GM18873 (cell line): ENCODE data around the gene TMCC1.
"Not testable (repeated sequence)": the region's sequence is repeated elsewhere in the genome, so short reads cannot be mapped to it uniquely, and the experiment has no call there.

ENCODE experiments used
- ATAC-seq: cut with Tn5 transposase; IDR thresholded peaks from one replicate; pipeline ENCODE4 v1.9.1; 2021; ENCODE audit warnings: mild to moderate bottlenecking, moderate library complexity, moderate number of reproducible peaks; ENCODE audit not compliant: unreplicated experiment, low FRiP score

Gene TMCC1

DNA sequence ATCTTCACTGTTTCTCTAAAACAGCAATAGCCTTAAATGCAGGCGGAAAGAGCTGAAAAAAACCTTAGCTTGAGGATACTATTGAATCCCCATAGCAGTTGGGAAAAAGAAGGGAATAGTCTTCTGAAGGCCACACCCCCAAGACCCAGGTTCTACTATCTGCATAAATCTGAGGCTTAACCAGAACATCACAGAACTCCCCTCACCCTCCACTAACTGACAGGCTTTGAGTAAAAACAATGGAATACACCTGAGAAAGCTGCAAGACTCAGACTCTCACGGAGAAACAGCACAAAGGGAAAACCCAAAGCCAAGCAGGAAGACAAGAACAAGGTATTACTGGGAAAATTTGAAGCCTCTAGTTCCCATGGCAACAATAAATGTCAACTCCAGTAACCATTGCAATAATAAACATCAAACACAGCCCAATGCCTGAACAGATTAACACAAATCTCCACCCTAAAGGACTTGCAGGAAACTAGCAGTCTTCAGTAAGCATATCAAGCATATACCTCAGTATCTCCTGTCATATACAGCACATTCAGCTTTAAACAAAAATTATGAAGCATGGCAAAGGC lies 56.4 kb downstream of the TMCC1 start:
- no peak for ATAC-seq

DNA sequence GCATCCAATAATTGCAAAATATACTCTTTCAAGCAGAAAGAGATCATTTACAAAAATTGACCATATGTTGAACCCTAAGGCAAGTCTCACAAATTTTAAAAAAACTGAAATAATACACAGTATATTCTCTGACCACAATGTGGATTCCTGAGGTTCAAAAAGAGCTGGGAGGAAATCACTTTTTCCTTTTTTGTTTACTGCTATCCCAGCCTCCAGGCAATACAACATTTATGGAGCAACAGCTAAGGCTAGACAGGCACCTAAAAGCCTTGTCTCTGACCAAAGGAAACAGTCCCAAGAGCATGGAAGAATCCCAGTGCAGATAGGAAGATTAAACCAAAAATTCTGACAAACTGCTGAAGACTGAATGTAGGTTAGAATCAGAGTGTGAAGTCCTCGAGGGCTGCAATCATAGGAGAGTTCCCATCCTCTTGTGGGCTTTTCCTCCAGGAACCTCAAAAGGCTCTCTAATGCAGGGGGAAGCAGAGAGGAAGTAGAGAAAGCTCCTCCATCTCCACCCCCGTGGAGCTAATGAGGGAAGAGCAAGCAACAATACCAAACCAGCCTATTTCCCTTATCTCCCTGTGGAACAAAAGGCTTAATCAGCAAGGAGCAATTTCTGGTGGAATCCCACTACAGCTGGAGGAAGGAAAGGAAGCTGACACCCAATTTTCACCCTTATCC lies 57.0 kb downstream of the TMCC1 start:
- no peak for ATAC-seq

- no peak for ATAC-seq
Measured at GRCh38 chr3:129835198-129835597, 58.3 kb downstream of the TMCC1 start.

DNA sequence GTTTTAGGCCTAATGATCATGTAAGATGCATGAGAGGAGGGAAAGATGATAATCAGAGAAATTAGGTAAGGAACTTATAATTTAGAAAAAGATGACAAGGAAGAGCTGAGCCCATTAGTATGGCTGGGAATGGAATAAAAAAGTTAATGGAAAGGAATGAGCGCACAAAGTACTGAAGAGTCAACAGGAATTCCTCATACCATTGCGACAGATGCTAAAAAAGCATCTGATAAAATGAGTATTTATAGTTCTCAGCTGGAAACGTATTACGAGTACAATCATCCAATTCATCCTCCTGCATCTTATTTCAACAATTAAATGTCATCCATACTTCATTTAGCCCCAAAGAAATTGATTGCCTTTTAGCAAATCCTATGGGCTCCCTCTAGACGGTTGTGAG lies 58.9 kb downstream of the TMCC1 start:
- ATAC-seq: no peak

- not testable (repeated sequence) for ATAC-seq
Measured at GRCh38 chr3:129831942-129832341, 61.6 kb downstream of the TMCC1 start.

DNA sequence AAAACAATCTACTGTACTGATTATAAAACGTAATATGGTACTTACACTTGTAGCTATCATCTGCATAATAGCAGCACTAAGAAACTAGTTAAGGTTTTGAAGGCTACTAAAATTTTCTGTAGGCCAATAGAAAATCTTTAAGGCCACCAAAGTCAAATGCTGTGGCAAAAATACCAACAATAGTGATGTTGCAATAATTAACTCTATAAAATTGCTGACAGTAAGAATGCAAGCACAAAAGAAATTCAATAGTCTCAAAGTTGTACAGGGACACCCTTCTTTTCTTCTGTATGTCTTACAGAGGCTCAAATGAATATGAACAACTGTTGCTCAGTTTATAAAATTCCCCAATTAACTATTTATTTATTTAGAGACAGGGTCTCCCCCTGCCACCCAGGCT lies 62.0 kb downstream of the TMCC1 start:
- ATAC-seq: no peak

DNA sequence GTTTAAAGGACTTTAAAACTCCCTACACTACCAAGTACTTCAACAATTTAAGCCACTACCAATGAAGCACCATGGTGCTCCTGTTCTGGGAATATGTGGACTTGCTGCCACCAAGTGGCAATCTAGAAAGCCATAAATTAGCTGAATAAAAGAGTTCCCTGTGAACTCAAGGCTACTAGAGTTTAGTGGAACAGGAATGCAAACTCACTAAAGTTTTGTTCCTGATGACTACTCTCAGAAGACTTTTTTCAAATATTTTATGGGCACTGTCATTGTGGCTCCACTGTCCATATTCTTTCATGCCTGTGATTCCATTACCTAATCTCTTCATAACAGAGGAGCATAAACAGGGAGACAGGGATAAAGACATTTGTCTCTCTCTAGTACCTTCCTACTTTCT lies 63.9 kb downstream of the TMCC1 start:
- no peak for ATAC-seq

GRCh38 chr3:129827765-129828164 lies 65.7 kb downstream of the TMCC1 start:
- ATAC-seq: peak; percentile 83

GRCh38 chr3:129824926-129825541 lies 68.5 kb downstream of the TMCC1 start:
- ATAC-seq: no peak

- no peak for ATAC-seq
Measured at GRCh38 chr3:129822679-129823078, 70.8 kb downstream of the TMCC1 start.

- no peak for ATAC-seq
Measured at GRCh38 chr3:129822241-129822640, 71.3 kb downstream of the TMCC1 start.

DNA sequence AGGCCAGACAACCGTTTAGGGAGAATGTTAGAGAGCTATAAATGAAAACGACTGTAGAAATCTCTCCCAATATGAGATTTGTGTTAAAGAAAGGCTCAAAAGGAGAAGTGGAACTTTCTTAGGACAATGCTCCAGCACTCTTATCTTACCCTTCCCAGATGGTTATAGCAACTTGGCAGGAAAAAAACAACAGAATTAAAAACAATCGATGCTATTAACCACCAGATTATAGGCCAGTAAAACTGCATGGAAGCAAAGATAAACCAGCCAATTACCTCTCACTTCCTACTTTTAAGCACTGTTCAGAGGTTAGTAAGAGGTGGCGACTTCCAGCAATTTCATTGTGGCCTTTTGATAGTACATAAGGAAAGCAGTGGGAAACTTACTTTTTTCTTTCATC lies 72.9 kb downstream of the TMCC1 start:
- no peak for ATAC-seq

- ATAC-seq: no peak
Measured at GRCh38 chr3:129812589-129812988, 80.9 kb downstream of the TMCC1 start.

- no peak for ATAC-seq
Measured at GRCh38 chr3:129809297-129809696, 84.2 kb downstream of the TMCC1 start.

DNA sequence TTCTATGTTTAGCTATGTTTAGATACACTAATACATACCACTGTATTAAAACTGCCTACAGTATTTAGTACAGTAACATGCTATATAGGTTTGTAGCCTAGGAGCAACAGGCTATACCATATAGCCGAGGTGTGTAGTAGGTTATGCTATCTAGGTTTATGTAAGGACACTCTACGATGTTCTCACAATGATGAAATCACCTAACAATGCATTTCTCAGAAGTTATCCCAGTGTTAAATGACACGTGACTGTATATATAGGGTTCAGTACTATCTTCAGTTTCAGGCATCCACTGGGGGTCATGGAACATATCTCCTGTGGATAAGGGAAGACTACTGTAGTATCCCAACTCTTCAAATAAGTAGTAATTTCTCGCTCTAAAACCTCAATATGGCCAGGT lies 97.4 kb downstream of the TMCC1 start:
- ATAC-seq: no peak

DNA sequence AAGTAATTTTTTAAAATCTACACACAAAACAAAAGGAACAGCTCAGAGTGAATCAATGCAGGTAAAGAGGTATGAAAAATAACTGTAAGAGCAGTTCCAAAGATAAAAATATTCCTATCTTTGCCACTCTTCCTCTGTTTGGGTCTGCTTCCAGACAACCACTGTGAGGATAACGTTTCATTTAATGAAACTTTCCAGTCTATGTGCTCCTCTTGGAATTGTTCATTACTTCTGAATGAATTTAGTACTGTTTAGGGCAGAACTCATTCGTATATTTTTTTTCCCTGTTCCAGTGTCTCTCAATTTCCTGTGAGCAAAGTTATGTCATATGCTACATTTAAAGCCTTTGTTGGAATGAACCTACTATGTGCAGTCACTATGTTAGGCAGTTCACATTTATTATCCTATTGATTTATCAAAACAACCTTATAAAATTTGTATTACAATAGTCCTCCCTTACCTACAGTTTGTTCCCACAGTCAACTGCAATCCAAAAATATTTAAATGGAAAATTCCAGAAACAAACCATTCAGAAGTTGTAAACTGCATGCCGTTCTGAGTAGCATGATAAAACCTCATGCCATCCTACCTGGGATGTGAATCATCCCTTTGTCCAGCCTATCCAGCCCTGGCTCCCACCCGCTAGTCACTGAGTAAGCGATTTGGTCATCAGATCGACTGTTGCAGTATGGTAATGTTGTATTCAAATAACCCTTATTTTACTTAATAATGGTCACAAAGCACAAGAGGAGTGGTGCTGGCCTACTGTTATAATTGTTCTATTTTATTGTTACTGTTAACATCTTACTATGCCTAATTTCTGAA lies 98.1 kb downstream of the TMCC1 start:
- ATAC-seq: no peak

GRCh38 chr3:129794311-129795185 lies 99.0 kb downstream of the TMCC1 start:
- ATAC-seq: no peak

DNA sequence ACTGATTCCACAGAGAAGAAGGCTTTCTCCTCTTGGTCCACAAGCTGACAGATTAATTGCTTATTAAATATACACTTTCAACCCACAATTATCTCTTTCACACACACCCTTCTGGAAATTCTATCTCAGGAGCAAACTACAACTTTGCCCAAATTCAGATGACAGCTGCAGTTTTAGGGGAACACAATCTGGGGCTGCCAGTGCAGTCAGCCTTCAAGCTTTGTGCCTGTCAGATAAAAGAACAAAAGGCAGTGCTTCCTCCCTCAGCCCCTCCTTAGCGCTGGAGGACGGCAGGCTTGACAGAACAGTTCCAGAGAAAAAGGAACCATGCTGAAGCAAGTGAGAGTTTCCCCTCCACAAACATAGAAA lies 99.6 kb downstream of the TMCC1 start:
- ATAC-seq: no peak

DNA sequence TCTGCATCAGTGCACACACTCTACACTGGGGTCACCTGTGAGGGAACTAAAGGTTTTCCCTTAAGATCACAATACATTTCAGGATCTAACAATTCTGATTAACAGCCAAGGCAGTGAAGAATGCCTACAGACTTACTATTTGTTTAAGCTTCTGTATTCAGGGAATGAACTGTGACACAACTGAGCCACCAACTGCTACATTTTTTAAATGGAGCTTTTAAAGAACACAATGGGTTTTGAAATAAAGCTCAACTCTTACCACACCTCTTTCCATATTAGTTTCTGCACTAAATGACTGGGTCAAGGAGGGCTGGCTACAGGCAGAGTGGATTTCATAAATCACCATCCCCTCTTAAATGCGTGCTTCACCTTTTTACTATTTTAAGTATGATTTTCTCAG lies 100.2 kb downstream of the TMCC1 start:
- ATAC-seq: no peak

DNA sequence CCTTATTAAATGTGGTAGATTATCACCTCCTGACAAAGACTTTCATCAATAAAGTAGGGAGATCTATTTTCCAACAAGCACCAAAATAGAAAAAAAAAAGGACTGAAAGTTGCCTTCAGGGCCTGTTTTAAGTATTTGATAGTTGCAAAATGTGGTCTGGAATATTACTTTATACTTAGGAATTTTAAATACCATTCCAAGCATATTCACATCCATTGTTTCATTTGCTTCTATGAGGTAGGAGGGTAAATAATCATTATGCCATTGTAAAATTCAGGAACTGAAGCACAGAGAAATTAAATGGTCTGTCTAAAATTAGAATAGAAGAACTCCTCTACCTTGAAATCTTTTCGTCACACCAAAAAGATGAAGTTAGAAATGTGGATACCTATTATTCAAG lies 110.0 kb downstream of the TMCC1 start:
- no peak for ATAC-seq
